ENCODE data around the gene TAF5L.

Gene TAF5L

GRCh38 chr1:229625915-229626831 is at the start of gene TAF5L, which contains the start of gene URB2:
Gene TAF5L (minus strand): TSS chr1:229626122. CDS start chr1:229614482, 11,640 bp downstream.
Gene URB2 (plus strand): TSS chr1:229626247. CDS start chr1:229627634, 1,387 bp downstream.
- DNase-seq = peak; percentile 97

- DNase-seq = no peak
Observed at GRCh38 chr1:229675396-229675795, 49.5 kb upstream of the TAF5L start.

- DNase-seq = no peak
Observed at GRCh38 chr1:229674042-229674441, 48.1 kb upstream of the TAF5L start.

DNA sequence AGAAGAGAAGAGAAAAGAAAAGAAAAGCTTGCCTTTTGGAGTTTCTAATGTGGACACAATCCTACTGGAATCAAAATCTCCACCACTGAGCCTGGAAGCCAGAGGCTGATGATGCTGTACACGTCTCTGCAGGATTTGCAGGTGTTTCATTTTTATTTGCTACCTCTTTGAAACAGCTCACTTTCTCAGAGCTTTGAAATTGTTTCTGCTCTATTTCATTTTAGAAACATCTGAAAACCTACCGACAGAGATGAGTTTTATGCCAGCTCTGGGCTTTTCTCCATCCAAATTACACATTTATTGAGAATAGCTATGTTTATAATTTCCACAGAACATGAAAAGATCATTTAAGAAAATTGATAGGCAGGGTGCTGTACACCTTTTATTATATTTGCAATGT is 46.3 kb upstream of the TAF5L start:
- no peak for DNase-seq

DNA sequence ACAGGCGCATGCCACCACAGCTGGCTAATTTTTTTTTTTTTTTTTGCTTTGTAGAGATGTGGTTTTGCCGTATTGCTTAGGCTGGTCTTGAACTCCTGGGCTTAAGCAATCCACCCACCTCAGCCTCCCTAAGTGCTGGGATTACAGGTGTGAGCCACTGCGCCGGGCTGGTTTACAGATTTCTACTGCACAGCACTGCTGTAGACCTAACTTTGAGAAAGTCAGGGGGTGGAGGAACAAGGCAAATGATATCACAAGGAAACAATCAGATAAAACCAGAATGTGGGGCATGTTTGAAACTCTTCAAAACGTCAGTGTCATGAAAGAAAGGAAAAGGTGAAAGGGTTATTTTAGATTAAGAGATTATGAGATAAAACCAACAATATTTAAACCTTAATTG is 45.4 kb upstream of the TAF5L start:
- no peak for DNase-seq

DNA sequence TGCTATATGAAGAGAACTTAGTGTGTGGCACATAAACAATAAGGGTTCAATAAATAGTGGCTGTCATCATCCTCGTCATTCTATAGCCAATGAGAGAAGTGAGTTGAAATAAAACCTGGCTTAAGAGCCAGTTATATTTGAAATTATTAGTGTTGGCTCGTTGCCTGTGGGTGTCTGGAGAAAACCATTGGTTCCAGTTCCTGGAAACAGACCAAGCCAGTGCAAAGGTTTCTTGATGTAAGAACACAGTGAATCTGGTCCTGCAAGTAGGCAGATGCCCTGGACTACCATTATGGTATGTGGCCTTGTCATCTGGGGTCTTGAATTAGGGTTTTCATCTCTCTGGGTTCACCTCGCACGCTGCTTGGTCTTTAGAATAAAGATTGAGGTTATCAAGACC is 43.4 kb upstream of the TAF5L start:
- DNase-seq = no peak

GRCh38 chr1:229666585-229666984 is 40.7 kb upstream of the TAF5L start:
- no peak for DNase-seq

DNA sequence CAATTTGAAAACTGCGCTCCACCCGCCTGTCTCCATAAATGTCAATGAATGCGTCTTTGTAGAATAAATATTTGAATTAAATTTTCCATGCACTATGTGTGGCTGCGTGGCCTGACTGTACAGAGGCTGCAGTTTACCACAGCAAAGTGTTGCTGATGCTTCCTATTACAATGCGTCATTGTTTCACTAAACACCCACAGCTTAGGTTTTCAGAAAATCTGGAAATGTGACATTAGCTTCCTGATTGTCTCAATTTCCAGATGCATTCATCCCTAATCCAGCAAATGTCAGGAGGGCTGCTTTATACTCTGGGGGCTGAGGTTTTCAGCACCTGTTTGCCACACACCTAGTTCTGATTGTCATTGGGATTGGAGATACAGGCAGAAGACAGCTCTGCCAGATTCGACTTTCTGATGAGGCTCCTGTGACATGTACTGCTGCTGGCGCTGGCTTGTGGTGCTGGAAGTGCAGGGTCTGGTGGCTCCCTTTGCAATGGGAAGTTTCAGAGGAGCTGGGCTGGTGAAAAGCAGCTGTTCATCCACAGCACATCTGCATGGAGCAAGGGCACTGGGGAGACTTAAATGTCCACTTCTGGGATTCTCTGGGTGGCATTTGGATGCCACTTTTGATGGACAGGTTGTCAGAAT is 40.1 kb upstream of the TAF5L start:
- DNase-seq = no peak

DNA sequence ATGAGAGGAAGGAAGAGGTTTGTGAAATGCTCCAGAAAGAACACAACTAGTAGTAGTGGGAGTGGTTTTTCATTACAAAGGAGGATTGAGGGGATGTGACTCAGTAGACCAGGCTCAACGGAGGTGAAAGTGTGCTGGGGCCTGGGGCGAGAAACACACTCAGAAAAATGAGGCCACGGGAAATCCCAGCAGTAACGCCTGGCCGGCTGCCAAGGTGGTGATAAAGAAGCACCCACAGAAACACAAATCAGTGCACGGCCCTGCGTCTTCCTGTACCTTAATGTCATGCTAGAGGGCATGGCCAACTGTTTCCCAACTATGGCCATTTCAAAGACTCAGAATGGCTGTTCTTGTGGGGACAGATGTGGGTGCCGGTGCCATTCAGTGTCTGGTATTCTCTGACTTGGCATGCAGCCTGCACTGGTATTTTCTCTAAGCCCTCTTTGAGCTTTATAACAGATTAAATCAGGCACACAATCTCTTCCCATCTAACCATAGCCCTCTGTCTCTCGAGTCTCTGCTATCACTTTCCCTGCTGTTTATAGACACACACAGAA is 38.3 kb upstream of the TAF5L start:
- no peak for DNase-seq

GRCh38 chr1:229661897-229662296 is 36.0 kb upstream of the TAF5L start:
- no peak for DNase-seq

- peak; percentile 85 for DNase-seq
Observed at GRCh38 chr1:229661022-229661877, 35.3 kb upstream of the TAF5L start.

GRCh38 chr1:229657993-229658755 is 32.3 kb upstream of the TAF5L start:
- no peak for DNase-seq

- no peak for DNase-seq
Observed at GRCh38 chr1:229655781-229656180, 29.9 kb upstream of the TAF5L start.

DNA sequence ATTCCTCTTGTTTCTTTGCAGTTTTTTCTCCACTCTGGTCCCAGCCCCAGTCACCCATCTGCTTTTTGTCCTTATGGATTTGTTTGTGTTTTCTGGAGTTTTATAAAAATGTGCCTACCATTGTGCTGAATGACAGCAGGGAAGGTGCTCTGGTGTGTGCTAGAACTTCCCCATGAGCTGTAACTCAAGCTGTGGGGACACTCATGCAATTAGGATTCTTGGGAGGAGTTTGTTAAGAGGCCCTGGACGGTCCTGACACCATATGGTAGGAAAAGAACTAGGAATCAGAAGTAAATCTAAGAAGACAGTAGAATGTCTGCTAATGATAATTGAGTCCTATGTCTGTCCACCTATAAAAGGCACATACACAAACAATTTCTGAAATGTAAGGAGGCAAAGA is 27.5 kb upstream of the TAF5L start:
- DNase-seq = no peak

DNA sequence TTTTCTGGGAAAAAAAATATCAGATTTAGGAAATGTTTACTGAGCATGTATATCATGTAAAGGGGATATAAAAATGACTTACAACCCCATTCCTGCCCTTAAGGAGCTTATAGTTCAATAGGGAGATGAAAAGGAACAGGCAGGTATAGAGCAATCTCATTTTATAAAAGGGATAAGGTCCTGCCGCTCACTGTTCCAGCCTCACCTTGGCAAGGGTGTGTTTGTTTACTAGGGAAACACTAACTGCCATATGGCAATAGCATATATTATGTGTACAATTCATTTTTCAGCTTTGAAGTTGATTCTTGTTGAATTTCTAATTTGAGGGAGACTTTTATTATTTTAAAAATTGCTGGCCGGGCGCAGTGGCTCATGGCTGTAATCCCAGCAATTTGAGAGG is 25.6 kb upstream of the TAF5L start:
- DNase-seq = no peak

DNA sequence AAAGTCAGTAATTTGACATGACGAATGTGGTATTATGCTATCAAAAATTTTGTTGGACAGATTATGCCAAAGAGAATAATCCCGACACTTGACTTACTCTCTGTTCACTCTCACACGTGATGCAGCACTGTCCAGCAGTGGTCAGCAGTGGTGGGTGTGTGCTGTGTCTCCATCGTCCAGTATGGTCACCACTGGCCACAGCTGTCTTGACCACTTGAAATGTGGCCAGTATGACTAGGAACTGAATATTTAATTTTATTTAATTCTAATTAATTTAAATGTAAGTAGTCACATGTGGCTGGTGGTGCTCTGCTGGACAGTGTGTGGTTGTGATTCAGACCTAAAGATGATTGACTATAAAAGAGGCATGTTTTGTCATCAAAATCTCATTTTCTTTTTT is 24.1 kb upstream of the TAF5L start:
- DNase-seq = no peak

- no peak for DNase-seq
Observed at GRCh38 chr1:229648406-229648805, 22.5 kb upstream of the TAF5L start.

DNA sequence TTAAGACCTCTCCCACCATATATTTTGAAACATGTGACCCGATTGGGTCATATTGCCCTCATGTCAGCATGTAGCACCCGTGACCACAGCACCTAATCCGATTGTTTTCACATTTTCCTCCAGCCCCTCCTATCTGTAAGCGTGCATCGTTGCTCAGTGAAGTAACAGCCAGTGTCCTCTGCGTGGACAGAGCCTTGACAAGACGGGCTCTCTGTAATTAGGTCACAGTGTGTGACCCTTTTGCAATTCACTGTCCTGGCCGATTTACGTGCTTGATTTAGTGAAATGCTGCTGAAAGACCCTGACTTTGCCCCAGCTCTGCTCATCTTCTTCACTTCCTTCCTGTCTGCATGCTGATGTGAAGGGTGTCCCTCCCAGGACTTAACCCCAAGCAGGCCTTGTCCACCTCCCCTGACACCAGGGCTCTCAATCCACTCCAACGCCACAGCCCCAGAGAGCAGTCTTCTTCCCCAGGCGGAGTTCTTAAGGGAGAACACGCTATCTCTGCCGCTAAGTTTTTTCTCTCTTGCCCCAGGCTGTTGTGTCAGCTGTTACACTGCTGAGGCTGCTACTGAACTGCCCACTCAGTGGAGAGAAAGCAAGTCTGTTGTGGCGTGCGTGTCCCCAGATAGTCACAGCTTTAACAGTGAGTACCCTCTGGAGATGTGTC is 19.5 kb upstream of the TAF5L start:
- DNase-seq = no peak

GRCh38 chr1:229643996-229644745 is 18.2 kb upstream of the TAF5L start:
- no peak for DNase-seq

DNA sequence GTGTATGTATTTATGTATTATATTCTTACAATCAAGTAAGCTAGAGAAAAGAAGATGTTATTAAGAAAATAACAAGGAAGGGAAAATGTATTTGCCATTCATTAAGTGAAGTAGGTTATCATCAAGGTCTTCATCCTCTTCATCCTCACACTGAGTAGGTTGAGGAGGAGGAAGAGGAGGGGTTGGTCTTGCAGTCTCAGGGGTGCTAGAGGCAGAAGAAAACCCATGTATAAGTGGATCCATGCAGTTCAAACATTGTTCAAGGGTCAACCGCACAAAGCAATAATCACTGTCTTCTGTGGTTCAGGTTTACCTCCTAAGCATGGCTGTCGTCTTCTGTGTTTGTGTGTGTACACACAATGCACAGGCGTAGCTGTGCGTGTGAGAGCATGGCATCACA is 17.0 kb upstream of the TAF5L start:
- no peak for DNase-seq

GRCh38 chr1:229642376-229642775 is 16.5 kb upstream of the TAF5L start:
- DNase-seq = no peak

Data from DMS53 (cell line).